ENCODE results near the gene CKAP2L. TPM values are rescaled to one million over a fixed set of nuclear protein-coding genes. Genes with fewer than 3 reads are reported as not detected.
"Not testable (repeated sequence)": the region's sequence is repeated elsewhere in the genome, so short reads cannot be mapped to it uniquely, and the experiment has no call there.

CKAP2L gene
- total RNA-seq, 2 donors from 2014 or later, result 1.4 to 4.7 TPM

GRCh38 chr2:112718863-112719370 is 45.5 kb downstream of the CKAP2L start:
- DNase-seq (no peak), ATAC-seq (no peak)
- intact Hi-C loops (cut with DNase I, micrococcal nuclease), result no loop called here

- ATAC-seq; intact Hi-C loops (cut with DNase I, micrococcal nuclease); DNase-seq: not testable (repeated sequence)
Observed at GRCh38 chr2:112716826-112717352, 47.5 kb downstream of the CKAP2L start.

GRCh38 chr2:112716094-112716493 is 48.3 kb downstream of the CKAP2L start:
- intact Hi-C loops (cut with DNase I, micrococcal nuclease); ATAC-seq; DNase-seq: not testable (repeated sequence)

GRCh38 chr2:112714836-112715631 is 49.4 kb downstream of the CKAP2L start:
- ATAC-seq (no peak), DNase-seq (no peak)
- intact Hi-C loops (cut with DNase I, micrococcal nuclease), result no loop called here

GRCh38 chr2:112714331-112714730 is 50.1 kb downstream of the CKAP2L start:
- intact Hi-C loops (cut with DNase I, micrococcal nuclease), result no loop called here
- no peak for DNase-seq

GRCh38 chr2:112713926-112714325 is 50.5 kb downstream of the CKAP2L start:
- no peak for ATAC-seq
- intact Hi-C loops (cut with DNase I, micrococcal nuclease), result no loop called here
- DNase-seq, result no peak

More at GRCh38 chr2:112714331-112714730, 50.1 kb downstream of the CKAP2L start:
- ATAC-seq, result no peak

GRCh38 chr2:112713585-112713925 is 50.9 kb downstream of the CKAP2L start:
- ATAC-seq, result no peak
- DNase-seq, result no peak
- intact Hi-C loops (cut with DNase I, micrococcal nuclease), result no loop called here

GRCh38 chr2:112712903-112713584 is 51.4 kb downstream of the CKAP2L start:
- intact Hi-C loops (cut with DNase I, micrococcal nuclease), result no loop called here
- no peak for ATAC-seq
- DNase-seq, result no peak

GRCh38 chr2:112712465-112712864 is 51.9 kb downstream of the CKAP2L start:
- DNase-seq (no peak), ATAC-seq (no peak)
- intact Hi-C loops (cut with DNase I, micrococcal nuclease), result no loop called here

GRCh38 chr2:112710956-112711750 is 53.3 kb downstream of the CKAP2L start:
- intact Hi-C loops (cut with DNase I, micrococcal nuclease), result no loop called here
- ATAC-seq, result no peak
- no peak for DNase-seq

- ATAC-seq (no peak), DNase-seq (no peak)
- intact Hi-C loops (cut with DNase I, micrococcal nuclease), result no loop called here
Observed at GRCh38 chr2:112709703-112710102, 54.7 kb downstream of the CKAP2L start.

- ATAC-seq (no peak), DNase-seq (no peak)
- intact Hi-C loops (cut with DNase I, micrococcal nuclease), result no loop called here
Observed at GRCh38 chr2:112708968-112709367, 55.4 kb downstream of the CKAP2L start.

GRCh38 chr2:112706947-112707346 is 57.5 kb downstream of the CKAP2L start:
- intact Hi-C loops (cut with DNase I, micrococcal nuclease); DNase-seq; ATAC-seq: not testable (repeated sequence)

- intact Hi-C loops (cut with DNase I, micrococcal nuclease), result no loop called here
- ATAC-seq, result no peak
- DNase-seq, result no peak
Observed at GRCh38 chr2:112706170-112706664, 58.2 kb downstream of the CKAP2L start.

GRCh38 chr2:112705575-112705974 is 58.8 kb downstream of the CKAP2L start:
- no peak for ATAC-seq
- no peak for DNase-seq

GRCh38 chr2:112703684-112704083 is 60.7 kb downstream of the CKAP2L start:
- intact Hi-C loops (cut with DNase I, micrococcal nuclease), result no loop called here
- ATAC-seq (no peak), DNase-seq (no peak)

More at GRCh38 chr2:112705575-112705974, 58.8 kb downstream of the CKAP2L start:
- intact Hi-C loops (cut with DNase I, micrococcal nuclease), result no loop called here

GRCh38 chr2:112701052-112701451 is 63.4 kb downstream of the CKAP2L start:
- no peak for DNase-seq
- intact Hi-C loops (cut with DNase I, micrococcal nuclease), result no loop called here
- no peak for ATAC-seq

- ATAC-seq, result peak; percentile 41
- intact Hi-C loops (cut with DNase I, micrococcal nuclease), result no loop called here
- no peak for DNase-seq
Observed at GRCh38 chr2:112699984-112700667, 64.3 kb downstream of the CKAP2L start.
